Measurements from ENCODE around the gene ADAM22.

- TF ChIP-seq CTCF (IDR thresholded peaks at IDR 0.05) = no peak
- no peak for TF ChIP-seq POLR2A (IDR thresholded peaks at IDR 0.05)
Measured at GRCh38 chr7:87920578-87920977, 13.5 kb upstream of the ADAM22 start.
